Lower leg skin (tissue), 4 donors: ENCODE data around the gene SPRED2. TPM values are rescaled to one million over a fixed set of nuclear protein-coding genes. Genes with fewer than 3 reads are reported as not detected.

Experiments
- DNase-seq, 2 donors: peaks; one replicate each; pipeline ENCODE4 v3.0.0-alpha.2; 2019; ENCODE audit warnings: low spot score in 2 of 2
- H3K4me3 ChIP-seq: fragments of 200-600 bp; sonication (generic); 2 replicates; pipeline ENCODE4 v1.5.1; 2017; ENCODE audit warnings: mild to moderate bottlenecking, low read depth; ENCODE audit not compliant: poor library complexity, severe bottlenecking
- CTCF ChIP-seq, 3 donors: fragments of 450-650 bp; IDR thresholded peaks; one replicate each; pipeline ENCODE4 v1.5.1; 2016; ENCODE audit warnings: antibody characterized with exemption in 3 of 3, mild to moderate bottlenecking in 3 of 3, moderate library complexity in 2 of 3
- POLR2A ChIP-seq, 2 donors: fragments of 450-650 bp; IDR thresholded peaks; one replicate each; pipeline ENCODE4 v1.6.1; 2016 to 2017; ENCODE audit warnings: antibody characterized with exemption in 2 of 2, mild to moderate bottlenecking in 1 of 2, moderate library complexity in 1 of 2
- WGBS, 2 donors: methylation state at CpG; one replicate each; pipeline ENCODE4 v1.1.5; 2018; 5-methylcytosine and 5-hydroxymethylcytosine counted together
- intact Hi-C: fragments of 100-400 bp; cut with DNase I; formaldehyde crosslinking; loops from one replicate; pipeline ENCODE4 v1.15.0; 2023; ENCODE audit warnings: low total_unique reads
- total RNA-seq, 4 donors: library from RNA; depleted of rRNA; stranded (reverse); fragments of >200 nt; gene quantifications; one replicate each; pipeline ENCODE4 v1.1.0, GENCODE V29; 2016

SPRED2 gene
- total RNA-seq, 4 donors from 2014 or later = 14.5 to 21.7 (median 16.6) TPM

- WGBS, 2 donors = 68 to 69% methylated on average over 8 of the region's 8 CpGs
- no peak for DNase-seq
- TF ChIP-seq POLR2A (IDR thresholded peaks at IDR 0.05) (no peak), CTCF (IDR thresholded peaks at IDR 0.05) (no peak)
- no peak overlapping the region for H3K4me3 ChIP-seq
- intact Hi-C loops = no loop called here
Measured at GRCh38 chr2:65309699-65310098, 122.7 kb downstream of the SPRED2 start.

DNA sequence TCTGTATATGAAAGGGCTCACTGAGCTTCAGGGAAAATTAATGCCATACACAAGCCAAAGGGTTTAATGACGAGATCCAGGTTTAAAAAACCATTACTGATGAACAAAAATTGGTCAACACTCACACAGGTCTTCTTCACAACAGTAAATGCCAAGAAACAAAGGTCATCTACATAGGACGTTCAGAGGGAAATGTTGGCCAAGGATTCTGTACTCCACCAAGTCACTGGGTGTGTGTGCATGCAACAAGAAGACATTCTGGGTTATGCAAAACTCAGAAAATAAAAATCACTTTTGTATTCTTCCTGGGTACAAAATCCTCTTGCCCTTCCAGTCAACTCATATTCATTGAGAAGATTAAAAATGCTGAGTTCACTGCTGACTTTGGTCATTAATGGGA lies 126.5 kb downstream of the SPRED2 start:
- WGBS, 2 donors = 66 to 80% methylated on average over 2 of the region's 2 CpGs
- intact Hi-C loops = no loop called here
- no peak for TF ChIP-seq CTCF (IDR thresholded peaks at IDR 0.05)
- no peak for TF ChIP-seq POLR2A (IDR thresholded peaks at IDR 0.05)
- DNase-seq = no peak
- no peak overlapping the region for H3K4me3 ChIP-seq

GRCh38 chr2:65300761-65301711 lies 131.4 kb downstream of the SPRED2 start:
- intact Hi-C loops = loop anchor here (5.0 kb wide), 1 partner anchor 136 kb away; no protein-coding TSS in a partner anchor
- no peak for DNase-seq

DNA sequence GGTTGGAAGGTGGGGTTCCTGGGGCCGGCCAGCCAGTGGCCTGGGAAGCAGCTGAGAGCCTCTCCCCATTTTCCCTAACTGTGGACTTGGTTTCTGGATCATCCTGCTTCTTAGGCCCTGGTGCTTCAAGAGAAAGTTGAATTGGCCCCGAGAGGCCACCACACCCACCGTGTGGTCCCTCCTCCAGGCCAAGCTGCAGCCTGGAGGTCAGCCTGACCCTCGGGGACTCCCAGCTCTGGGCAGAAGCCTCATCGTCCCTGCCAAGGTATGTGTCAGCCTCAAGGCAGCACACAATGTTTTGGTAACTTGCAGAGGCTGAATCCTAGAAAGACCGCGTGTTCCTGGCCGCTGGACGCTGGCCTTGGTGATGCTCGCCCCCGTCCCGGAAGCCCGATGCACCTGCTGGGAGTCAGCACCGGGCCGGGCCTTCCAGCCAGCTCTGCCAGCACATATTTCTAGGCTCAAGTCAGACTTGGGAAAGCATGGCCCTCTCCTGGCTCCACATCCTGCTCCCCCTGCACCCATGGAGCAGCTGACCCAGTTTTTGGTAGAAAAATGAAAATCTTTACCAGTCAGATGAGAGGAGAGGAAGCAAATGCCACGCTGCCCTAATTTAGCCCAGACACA lies 132.2 kb downstream of the SPRED2 start:
- TF ChIP-seq POLR2A (IDR thresholded peaks at IDR 0.05) (no peak), CTCF (IDR thresholded peaks at IDR 0.05) (no peak)
- DNase-seq = peak; percentile 78 to 91
- no peak overlapping the region for H3K4me3 ChIP-seq
- WGBS, 2 donors = 32 to 46% methylated on average over 7 to 8 of the region's 16 CpGs
- intact Hi-C loops = loop anchor here (5.0 kb wide), 1 partner anchor 137 kb away; no protein-coding TSS in a partner anchor

More at GRCh38 chr2:65300761-65301711, 131.4 kb downstream of the SPRED2 start:
- TF ChIP-seq POLR2A (IDR thresholded peaks at IDR 0.05) (no peak), CTCF (IDR thresholded peaks at IDR 0.05) (no peak)
- H3K4me3 ChIP-seq = no peak overlapping the region
- 45 to 49% methylated on average over 20 of the region's 20 CpGs for WGBS, 2 donors

DNA sequence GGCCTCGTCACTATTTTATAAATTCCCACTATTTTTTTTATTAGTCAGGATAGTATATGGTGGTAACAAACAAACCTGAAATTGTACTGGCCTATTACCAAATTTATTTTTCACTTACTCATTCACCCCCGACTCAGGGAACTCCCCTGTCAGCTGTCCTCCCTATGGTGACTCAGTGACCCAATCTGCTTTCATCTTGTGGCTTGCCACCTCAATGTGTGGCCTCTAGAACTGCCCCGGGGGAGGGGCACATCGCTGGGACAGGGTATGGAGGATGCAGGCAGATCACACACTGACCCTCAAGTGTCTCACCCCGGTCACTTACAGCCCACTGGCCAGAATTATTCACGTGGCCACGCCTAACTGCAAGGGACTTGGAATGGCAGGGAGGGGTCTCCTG lies 133.2 kb downstream of the SPRED2 start:
- intact Hi-C loops = no loop called here
- 79 to 88% methylated on average over 7 of the region's 7 CpGs for WGBS, 2 donors
- no peak overlapping the region for H3K4me3 ChIP-seq
- TF ChIP-seq POLR2A (IDR thresholded peaks at IDR 0.05) (no peak), CTCF (IDR thresholded peaks at IDR 0.05) (no peak)
- no peak for DNase-seq
